WERI-Rb-1 (cell line): ENCODE results near the gene MXD4.

Experiments used
- DNase-seq: peaks from one replicate; pipeline ENCODE4 v3.0.0-alpha.2; 2020
- H3K27ac ChIP-seq: fragments of 250-450 bp; sonication (Bioruptor Pico); 2 replicates; pipeline ENCODE4 v1.5.1; 2020; ENCODE audit warnings: mild to moderate bottlenecking, moderate library complexity
- H3K27me3 ChIP-seq: fragments of 250-450 bp; sonication (Bioruptor Pico); 2 replicates; pipeline ENCODE4 v1.5.1; 2021; ENCODE audit warnings: mild to moderate bottlenecking, low read depth, moderate library complexity; ENCODE audit not compliant: insufficient read depth, severe bottlenecking
- H3K36me3 ChIP-seq: fragments of 250-450 bp; sonication (Bioruptor Pico); 2 replicates; pipeline ENCODE4 v1.5.1; 2020; ENCODE audit warnings: mild to moderate bottlenecking, moderate library complexity
- H3K4me3 ChIP-seq: 2 replicates; pipeline ENCODE4 v1.5.1; 2011; ENCODE audit warnings: low read depth, mild to moderate bottlenecking, control low read depth, low read length
- H3K9me3 ChIP-seq: fragments of 250-450 bp; sonication (Bioruptor Pico); 2 replicates; pipeline ENCODE4 v1.5.1; 2021; ENCODE audit warnings: mild to moderate bottlenecking, moderate library complexity; ENCODE audit not compliant: severe bottlenecking
- CTCF ChIP-seq: IDR thresholded peaks from 2 replicates; pipeline ENCODE4 v1.5.1; 2011; ENCODE audit warnings: low read depth, mild to moderate bottlenecking, control low read depth, inconsistent platforms, low read length

The MXD4 gene

GRCh38 chr4:2252530-2253091 is 9.3 kb downstream of the MXD4 start:
- DNase-seq: peak; percentile 6
- Histone ChIP-seq H3K4me3 (no peak overlapping the region), H3K9me3 (no peaks in the 10 kb centered on the region), H3K27me3 (no peaks in the 10 kb centered on the region), H3K36me3 (peaks cover 51% of the 10 kb centered on the region), H3K27ac (no peak overlapping the region)
- no peak for TF ChIP-seq CTCF

GRCh38 chr4:2251795-2252529 is 9.9 kb downstream of the MXD4 start:
- TF ChIP-seq CTCF: no peak
- DNase-seq: peak; percentile 7
- Histone ChIP-seq H3K36me3 (peaks cover 45% of the 10 kb centered on the region), H3K9me3 (no peaks in the 10 kb centered on the region), H3K27ac (no peak overlapping the region), H3K27me3 (no peaks in the 10 kb centered on the region), H3K4me3 (no peak overlapping the region)

- H3K36me3 ChIP-seq: peaks cover 42% of the 10 kb centered on the region
- no peaks in the 10 kb centered on the region for H3K27me3 ChIP-seq
- H3K27ac ChIP-seq: no peak overlapping the region
- no peak for TF ChIP-seq CTCF
- no peaks in the 10 kb centered on the region for H3K9me3 ChIP-seq
- DNase-seq: peak; percentile 7
- no peak overlapping the region for H3K4me3 ChIP-seq
These were observed 10.7 kb downstream of the MXD4 start for GRCh38 chr4:2251073-2251794.

GRCh38 chr4:2250357-2251072 is 11.4 kb downstream of the MXD4 start:
- DNase-seq: no peak
- Histone ChIP-seq H3K4me3 (no peak overlapping the region), H3K27ac (no peak overlapping the region), H3K36me3 (peaks cover 42% of the 10 kb centered on the region), H3K27me3 (no peaks in the 10 kb centered on the region), H3K9me3 (no peaks in the 10 kb centered on the region)
- no peak for TF ChIP-seq CTCF

GRCh38 chr4:2249526-2250356 is 12.2 kb downstream of the MXD4 start:
- DNase-seq: no peak

More at GRCh38 chr4:2249526-2250356, 12.2 kb downstream of the MXD4 start:
- no peaks in the 10 kb centered on the region for H3K9me3 ChIP-seq
- H3K36me3 ChIP-seq: peaks cover 38% of the 10 kb centered on the region
- no peak overlapping the region for H3K4me3 ChIP-seq
- TF ChIP-seq CTCF: no peak
- no peak overlapping the region for H3K27ac ChIP-seq
- H3K27me3 ChIP-seq: no peaks in the 10 kb centered on the region
